Activated naive CD4-positive, alpha-beta T cell treated with anti-CD3 and anti-CD28 coated beads, Interleukin-2, amount 10 ng/mL, durations not matched to agents 7 days and 5 days (primary cell): ENCODE results near the gene DDX53.

Source experiments
- CTCF ChIA-PET: fragments of 350-600 bp; sonication (Branson Sonifier 250); formaldehyde crosslinking; loops from one replicate; lab custom pipeline; 2021; ENCODE audit warnings: antibody characterized with exemption; lab: Charles Lee
- DNase-seq: peaks from one replicate; pipeline ENCODE4 v3.0.0-alpha.2; 2020
- H3K27ac Mint-ChIP-seq: one replicate; pipeline ENCODE4 v1.8.0; 2021; ENCODE audit warnings: mild to moderate bottlenecking, moderate library complexity, mixed read lengths
- H3K27me3 Mint-ChIP-seq: one replicate; pipeline ENCODE4 v1.8.0; 2021; ENCODE audit warnings: mild to moderate bottlenecking, mixed read lengths
- H3K36me3 Mint-ChIP-seq: one replicate; pipeline ENCODE4 v1.8.0; 2021; ENCODE audit warnings: mixed read lengths
- H3K4me1 Mint-ChIP-seq: one replicate; pipeline ENCODE4 v1.8.0; 2021; ENCODE audit warnings: mixed read lengths
- H3K4me3 Mint-ChIP-seq: one replicate; pipeline ENCODE4 v1.8.0; 2021; ENCODE audit warnings: mild to moderate bottlenecking, moderate library complexity, mixed read lengths
- H3K9me3 Mint-ChIP-seq: one replicate; pipeline ENCODE4 v1.8.0; 2021; ENCODE audit warnings: mixed read lengths

Gene DDX53

GRCh38 chrX:22999696-23000223 is at the start of gene DDX53:
Gene DDX53, plus strand, starts transcription at chrX:22999960. Its CDS starts 98 bp downstream, at chrX:23000058.
- H3K36me3 Mint-ChIP-seq: no peaks in the 10 kb centered on the region
- no peaks in the 10 kb centered on the region for H3K9me3 Mint-ChIP-seq
- no peak for DNase-seq
- no peaks in the 10 kb centered on the region for H3K27me3 Mint-ChIP-seq
- H3K4me1 Mint-ChIP-seq: no peaks in the 10 kb centered on the region
- CTCF ChIA-PET: no interaction called here
- no peak within 1 kb of the TSS for H3K27ac Mint-ChIP-seq
- no peak within 1 kb of the TSS for H3K4me3 Mint-ChIP-seq

GRCh38 chrX:22950269-22951266 is 49.2 kb upstream of the DDX53 start:
- no peaks in the 10 kb centered on the region for H3K27me3 Mint-ChIP-seq
- DNase-seq: no peak
- H3K36me3 Mint-ChIP-seq: no peaks in the 10 kb centered on the region
- H3K9me3 Mint-ChIP-seq: no peaks in the 10 kb centered on the region
- no peaks in the 10 kb centered on the region for H3K4me1 Mint-ChIP-seq
- CTCF ChIA-PET: no interaction called here
- no peak overlapping the region for H3K27ac Mint-ChIP-seq
- no peak overlapping the region for H3K4me3 Mint-ChIP-seq

GRCh38 chrX:22952010-22952409 is 47.8 kb upstream of the DDX53 start:
- no peak overlapping the region for H3K4me3 Mint-ChIP-seq
- CTCF ChIA-PET: no interaction called here
- no peaks in the 10 kb centered on the region for H3K36me3 Mint-ChIP-seq
- no peaks in the 10 kb centered on the region for H3K9me3 Mint-ChIP-seq
- H3K27ac Mint-ChIP-seq: no peak overlapping the region
- DNase-seq: no peak
- H3K4me1 Mint-ChIP-seq: no peaks in the 10 kb centered on the region
- H3K27me3 Mint-ChIP-seq: no peaks in the 10 kb centered on the region

- H3K27ac Mint-ChIP-seq: no peak overlapping the region
- no peaks in the 10 kb centered on the region for H3K9me3 Mint-ChIP-seq
- no peaks in the 10 kb centered on the region for H3K4me1 Mint-ChIP-seq
- no peaks in the 10 kb centered on the region for H3K27me3 Mint-ChIP-seq
- no peak for DNase-seq
- CTCF ChIA-PET: no interaction called here
- no peak overlapping the region for H3K4me3 Mint-ChIP-seq
- H3K36me3 Mint-ChIP-seq: no peaks in the 10 kb centered on the region
These were observed 41.5 kb upstream of the DDX53 start for GRCh38 chrX:22958250-22958649.

GRCh38 chrX:22959204-22959920 is 40.4 kb upstream of the DDX53 start:
- H3K27me3 Mint-ChIP-seq: no peaks in the 10 kb centered on the region
- H3K27ac Mint-ChIP-seq: no peak overlapping the region
- H3K36me3 Mint-ChIP-seq: no peaks in the 10 kb centered on the region
- DNase-seq: no peak
- no peak overlapping the region for H3K4me3 Mint-ChIP-seq
- H3K4me1 Mint-ChIP-seq: no peaks in the 10 kb centered on the region
- no peaks in the 10 kb centered on the region for H3K9me3 Mint-ChIP-seq
- CTCF ChIA-PET: no interaction called here

GRCh38 chrX:22963196-22963595 is 36.6 kb upstream of the DDX53 start:
- H3K9me3 Mint-ChIP-seq: no peaks in the 10 kb centered on the region
- no peaks in the 10 kb centered on the region for H3K4me1 Mint-ChIP-seq
- no peak overlapping the region for H3K4me3 Mint-ChIP-seq
- no peak overlapping the region for H3K27ac Mint-ChIP-seq
- no peaks in the 10 kb centered on the region for H3K36me3 Mint-ChIP-seq
- H3K27me3 Mint-ChIP-seq: no peaks in the 10 kb centered on the region
- CTCF ChIA-PET: no interaction called here
- DNase-seq: no peak

- H3K27me3 Mint-ChIP-seq: no peaks in the 10 kb centered on the region
- H3K4me1 Mint-ChIP-seq: no peaks in the 10 kb centered on the region
- no peaks in the 10 kb centered on the region for H3K9me3 Mint-ChIP-seq
- CTCF ChIA-PET: no interaction called here
- no peak overlapping the region for H3K27ac Mint-ChIP-seq
- no peak for DNase-seq
- no peaks in the 10 kb centered on the region for H3K36me3 Mint-ChIP-seq
- H3K4me3 Mint-ChIP-seq: no peak overlapping the region
These were observed 31.3 kb upstream of the DDX53 start for GRCh38 chrX:22968494-22968893.

- Mint-ChIP-seq H3K4me3 (no peak overlapping the region), H3K36me3 (no peaks in the 10 kb centered on the region), H3K4me1 (no peaks in the 10 kb centered on the region), H3K9me3 (no peaks in the 10 kb centered on the region), H3K27me3 (no peaks in the 10 kb centered on the region), H3K27ac (no peak overlapping the region)
- DNase-seq: no peak
- CTCF ChIA-PET: no interaction called here
These were observed 30.3 kb upstream of the DDX53 start for GRCh38 chrX:22969411-22969810.

GRCh38 chrX:22970861-22971260 is 28.9 kb upstream of the DDX53 start:
- H3K27ac Mint-ChIP-seq: no peak overlapping the region

GRCh38 chrX:22974616-22975015 is 25.1 kb upstream of the DDX53 start:
- no peaks in the 10 kb centered on the region for H3K4me1 Mint-ChIP-seq
- H3K27ac Mint-ChIP-seq: no peak overlapping the region
- H3K4me3 Mint-ChIP-seq: no peak overlapping the region
- no peaks in the 10 kb centered on the region for H3K9me3 Mint-ChIP-seq
- CTCF ChIA-PET: no interaction called here
- no peaks in the 10 kb centered on the region for H3K36me3 Mint-ChIP-seq
- DNase-seq: no peak
- H3K27me3 Mint-ChIP-seq: no peaks in the 10 kb centered on the region

More at GRCh38 chrX:22970861-22971260, 28.9 kb upstream of the DDX53 start:
- Mint-ChIP-seq H3K36me3 (no peaks in the 10 kb centered on the region), H3K4me1 (no peaks in the 10 kb centered on the region), H3K9me3 (no peaks in the 10 kb centered on the region), H3K4me3 (no peak overlapping the region), H3K27me3 (no peaks in the 10 kb centered on the region)
- no peak for DNase-seq
- CTCF ChIA-PET: no interaction called here

- H3K9me3 Mint-ChIP-seq: no peaks in the 10 kb centered on the region
- no peaks in the 10 kb centered on the region for H3K4me1 Mint-ChIP-seq
- CTCF ChIA-PET: no interaction called here
- no peaks in the 10 kb centered on the region for H3K27me3 Mint-ChIP-seq
- no peak overlapping the region for H3K4me3 Mint-ChIP-seq
- no peak overlapping the region for H3K27ac Mint-ChIP-seq
- DNase-seq: no peak
- H3K36me3 Mint-ChIP-seq: no peaks in the 10 kb centered on the region
These were observed 24.0 kb upstream of the DDX53 start for GRCh38 chrX:22975786-22976185.

- CTCF ChIA-PET: no interaction called here
- Mint-ChIP-seq H3K36me3 (no peaks in the 10 kb centered on the region), H3K27me3 (no peaks in the 10 kb centered on the region), H3K4me1 (no peaks in the 10 kb centered on the region), H3K4me3 (no peak overlapping the region), H3K9me3 (no peaks in the 10 kb centered on the region), H3K27ac (no peak overlapping the region)
- DNase-seq: no peak
These were observed 13.8 kb upstream of the DDX53 start for GRCh38 chrX:22985958-22986357.

GRCh38 chrX:22987452-22987851 is 12.3 kb upstream of the DDX53 start:
- Mint-ChIP-seq H3K27ac (no peak overlapping the region), H3K4me1 (no peaks in the 10 kb centered on the region), H3K36me3 (no peaks in the 10 kb centered on the region), H3K9me3 (no peaks in the 10 kb centered on the region), H3K4me3 (no peak overlapping the region), H3K27me3 (no peaks in the 10 kb centered on the region)
- DNase-seq: no peak
- CTCF ChIA-PET: no interaction called here

GRCh38 chrX:23003116-23003515 is 3.4 kb downstream of the DDX53 start:
- CTCF ChIA-PET: no interaction called here
- no peak for DNase-seq
- no peak overlapping the region for H3K4me3 Mint-ChIP-seq
- H3K4me1 Mint-ChIP-seq: no peaks in the 10 kb centered on the region
- no peaks in the 10 kb centered on the region for H3K9me3 Mint-ChIP-seq
- no peaks in the 10 kb centered on the region for H3K27me3 Mint-ChIP-seq
- no peaks in the 10 kb centered on the region for H3K36me3 Mint-ChIP-seq
- no peak overlapping the region for H3K27ac Mint-ChIP-seq
